PFSK-1 (cell line): ENCODE results near the gene RNF5.

Source experiments
- FOXP2 ChIP-seq: optimal IDR thresholded peaks from 2 replicates; pipeline ENCODE3; 2011; ENCODE audit warnings: borderline replicate concordance, control low read depth, inconsistent platforms; ENCODE audit not compliant: insufficient read depth; ENCODE audit errors: extremely low read length, extremely low read depth
- POLR2AphosphoS5 ChIP-seq: IDR thresholded peaks from 2 replicates; pipeline ENCODE4 v1.6.1; 2012; ENCODE audit warnings: low read depth, mild to moderate bottlenecking, control low read depth, low read length, moderate library complexity
- REST ChIP-seq, 2 experiments: IDR thresholded peaks; 2 replicates each; pipeline versions ENCODE4 v1.6.1 to v1.8.0; 2011 to 2012; ENCODE audit warnings: low read depth in 2 of 2, low read length in 2 of 2, control low read depth in 1 of 2, inconsistent platforms in 1 of 2, mild to moderate bottlenecking in 1 of 2, moderate library complexity in 1 of 2; ENCODE audit not compliant: insufficient read depth in 1 of 2
- SIN3A ChIP-seq: IDR thresholded peaks from 2 replicates; pipeline ENCODE4 v1.6.1; 2012; ENCODE audit warnings: mild to moderate bottlenecking, low read length, moderate library complexity, borderline replicate concordance; ENCODE audit not compliant: insufficient read depth
- TAF1 ChIP-seq: IDR thresholded peaks from 2 replicates; pipeline ENCODE4 v1.6.1; 2012; ENCODE audit warnings: low read length, control low read depth, borderline replicate concordance; ENCODE audit not compliant: insufficient read depth

GRCh38 chr6:32167154-32167760 lies 10.9 kb upstream of the RNF5 start:
- TF ChIP-seq POLR2AphosphoS5: no peak
- TF ChIP-seq TAF1: no peak
- no peak for TF ChIP-seq SIN3A
- no peak for TF ChIP-seq REST (IDR thresholded peaks at IDR 0.05; ENCODE audit: insufficient read depth in 1 of 2, low read depth in 2 of 2, low read length in 2 of 2)
- TF ChIP-seq FOXP2: no peak
